Right forelimb (tissue), 1 donor: ENCODE results near the gene IPO11.
"Not testable (repeated sequence)": the region's sequence is repeated elsewhere in the genome, so short reads cannot be mapped to it uniquely, and the experiment has no call there.

Source experiments
- DNase-seq: peaks from one replicate; pipeline ENCODE4 v3.0.0-alpha.2; 2018

Gene IPO11

GRCh38 chr5:62520812-62521211 lies 108.2 kb downstream of the IPO11 start:
- DNase-seq, result not testable (repeated sequence)

GRCh38 chr5:62521319-62521718 lies 108.8 kb downstream of the IPO11 start:
- no peak for DNase-seq

- no peak for DNase-seq
These were observed 110.2 kb downstream of the IPO11 start for GRCh38 chr5:62522811-62523210.

- DNase-seq, result no peak
These were observed 121.0 kb downstream of the IPO11 start for GRCh38 chr5:62533597-62533996.

- no peak for DNase-seq
These were observed 122.1 kb downstream of the IPO11 start for GRCh38 chr5:62534461-62535236.

GRCh38 chr5:62536232-62536631 lies 123.7 kb downstream of the IPO11 start:
- no peak for DNase-seq

GRCh38 chr5:62536783-62537182 lies 124.2 kb downstream of the IPO11 start:
- no peak for DNase-seq

- no peak for DNase-seq
These were observed 125.7 kb downstream of the IPO11 start for GRCh38 chr5:62538017-62538942.

- no peak for DNase-seq
These were observed 130.2 kb downstream of the IPO11 start for GRCh38 chr5:62542720-62543119.

- no peak for DNase-seq
These were observed 135.5 kb downstream of the IPO11 start for GRCh38 chr5:62547945-62548630.

GRCh38 chr5:62550103-62550502 lies 137.5 kb downstream of the IPO11 start:
- DNase-seq, result no peak

- no peak for DNase-seq
These were observed 143.4 kb downstream of the IPO11 start for GRCh38 chr5:62555930-62556329.

- no peak for DNase-seq
These were observed 146.4 kb downstream of the IPO11 start for GRCh38 chr5:62558941-62559340.

- no peak for DNase-seq
These were observed 148.2 kb downstream of the IPO11 start for GRCh38 chr5:62560786-62561185.

- DNase-seq, result no peak
These were observed 149.3 kb downstream of the IPO11 start for GRCh38 chr5:62561896-62562295.

GRCh38 chr5:62562867-62563266 lies 150.3 kb downstream of the IPO11 start:
- DNase-seq, result no peak

- no peak for DNase-seq
These were observed 151.5 kb downstream of the IPO11 start for GRCh38 chr5:62564101-62564500.

GRCh38 chr5:62565740-62566139 lies 153.2 kb downstream of the IPO11 start:
- not testable (repeated sequence) for DNase-seq

- DNase-seq, result no peak
These were observed 155.6 kb downstream of the IPO11 start for GRCh38 chr5:62568143-62568542.

GRCh38 chr5:62568800-62569432 lies 156.4 kb downstream of the IPO11 start:
- DNase-seq, result no peak

GRCh38 chr5:62569470-62569869 lies 156.9 kb downstream of the IPO11 start:
- DNase-seq, result no peak

GRCh38 chr5:62572918-62573514 lies 160.5 kb downstream of the IPO11 start:
- DNase-seq, result no peak
